CD4-positive, alpha-beta T cell (primary cell): Measurements from ENCODE around the gene SNCG. TPM values are rescaled to one million over a fixed set of nuclear protein-coding genes. Genes with fewer than 3 reads are reported as not detected.

ENCODE experiments used
- ATAC-seq: fragments of 200-7000 bp; cut with Tn5 transposase; one replicate; pipeline ENCODE4 v1.10.0; 2022; ENCODE audit warnings: mild to moderate bottlenecking; ENCODE audit not compliant: poor library complexity
- CTCF ChIA-PET: fragments of 350-600 bp; sonication (Branson Sonifier 250); formaldehyde crosslinking; loops from one replicate; lab custom pipeline; 2021; ENCODE audit warnings: antibody characterized with exemption, inconsistent platforms; lab: Charles Lee
- POLR2A ChIA-PET: fragments of 350-600 bp; sonication (Branson Sonifier 250); formaldehyde crosslinking; loops from one replicate; lab custom pipeline; 2021; ENCODE audit warnings: antibody characterized with exemption, inconsistent platforms; lab: Charles Lee
- DNase-seq, 14 experiments: peaks; one replicate each; pipeline ENCODE4 v3.0.0-alpha.2; 2013 to 2020; ENCODE audit warnings: mixed read lengths in 2 of 14
- H3K27ac ChIP-seq, 2 donors: one replicate each; pipeline versions ENCODE4 v1.5.1 to v1.7.0; 2013; ENCODE audit warnings: low read length in 2 of 2, low read depth in 1 of 2, mild to moderate bottlenecking in 1 of 2
- H3K27me3 ChIP-seq, 2 experiments: 1 replicate in 1 of 2; 2 replicates in 1 of 2; pipeline versions ENCODE4 v1.6.1 to v1.7.0; 2013; ENCODE audit warnings: low read length in 2 of 2, control low read depth in 1 of 2, mild to moderate bottlenecking in 1 of 2, moderate library complexity in 1 of 2; ENCODE audit not compliant: insufficient read depth in 2 of 2, control insufficient read depth in 1 of 2
- H3K36me3 ChIP-seq: one replicate; pipeline ENCODE4 v1.6.1; 2013; ENCODE audit warnings: low read length, control low read depth; ENCODE audit not compliant: insufficient read depth
- H3K4me1 ChIP-seq: one replicate; pipeline ENCODE4 v1.6.1; 2013; ENCODE audit warnings: low read length, control low read depth; ENCODE audit not compliant: insufficient read depth
- H3K4me3 ChIP-seq: one replicate; pipeline ENCODE4 v1.5.1; 2013; ENCODE audit warnings: mild to moderate bottlenecking, low read length, moderate library complexity
- H3K9me3 ChIP-seq, 2 experiments: 1 replicate in 1 of 2; 2 replicates in 1 of 2; pipeline versions ENCODE4 v1.6.1 to v1.7.0; 2013; ENCODE audit warnings: low read length in 2 of 2, mild to moderate bottlenecking in 2 of 2, control low read depth in 1 of 2, moderate library complexity in 1 of 2; ENCODE audit not compliant: control insufficient read depth in 1 of 2, insufficient read depth in 1 of 2
- H3K27ac Mint-ChIP-seq: one replicate; pipeline ENCODE4 v1.8.0; 2020; ENCODE audit warnings: mixed read lengths
- H3K27me3 Mint-ChIP-seq: one replicate; pipeline ENCODE4 v1.8.0; 2021; ENCODE audit warnings: mixed read lengths
- H3K36me3 Mint-ChIP-seq: one replicate; pipeline ENCODE4 v1.8.0; 2021; ENCODE audit warnings: low read depth, mixed read lengths
- H3K4me1 Mint-ChIP-seq: one replicate; pipeline ENCODE4 v1.8.0; 2021; ENCODE audit warnings: low read depth, mixed read lengths
- H3K4me3 Mint-ChIP-seq: one replicate; pipeline ENCODE4 v1.8.0; 2020; ENCODE audit warnings: mild to moderate bottlenecking, mixed read lengths
- H3K9me3 Mint-ChIP-seq: one replicate; pipeline ENCODE4 v1.8.0; 2020; ENCODE audit warnings: mixed read lengths
- CTCF ChIP-seq: fragments of 200-600 bp; IDR thresholded peaks from one replicate; pipeline ENCODE4 v1.8.0; 2022; ENCODE audit warnings: antibody characterized with exemption, mild to moderate bottlenecking
- intact Hi-C, 2 experiments: fragments of 100-400 bp; cut with DNase I in 1 of 2; cut with micrococcal nuclease in 1 of 2; formaldehyde crosslinking; loops; one replicate each; pipeline versions ENCODE4 v1.15.1 to v1.9.0; 2023 to 2025; cut with DNase I, micrococcal nuclease
- total RNA-seq, 174 experiments: library from RNA in 2 of 174; stranded (reverse) in 2 of 174; gene quantifications; one replicate each; pipeline ENCODE4 v1.2.3 and lab custom pipeline; 2021 to 2026

Gene SNCG
- total RNA-seq, 2 experiments from 2014 or later, result not detected

GRCh38 chr10:86970162-86970981 is 12.0 kb downstream of the SNCG start:
- ChIA-PET POLR2A (interaction anchor here (0.5 to 3.1 kb wide), 5 partner anchors 20 to 493 kb away, joined by 3 to 32 read pairs (median 3); partner anchors contain the start of genes GLUD1 and SHLD2), CTCF (interaction anchor here (0.8 to 2.6 kb wide), 2 partner anchors 10 to 31 kb away, joined by 5 to 8 read pairs; no protein-coding TSS in a partner anchor)
- H3K9me3 ChIP-seq, result no peaks in the 10 kb centered on the region
- H3K27ac ChIP-seq, result peak overlapping the region; percentile 81 to 93
- H3K4me1 Mint-ChIP-seq, result peaks cover 42% of the 10 kb centered on the region
- no peaks in the 10 kb centered on the region for H3K36me3 ChIP-seq
- ATAC-seq (no peak), DNase-seq (peak in 1 of 14 experiments; percentile 46)
- no peaks in the 10 kb centered on the region for H3K9me3 Mint-ChIP-seq
- peaks cover 66% of the 10 kb centered on the region for H3K4me1 ChIP-seq
- TF ChIP-seq CTCF, result no peak
- peak overlapping the region; percentile 86 for H3K4me3 ChIP-seq
- peak overlapping the region; percentile 93 for H3K27ac Mint-ChIP-seq
- peak overlapping the region; percentile 79 for H3K4me3 Mint-ChIP-seq
- H3K27me3 ChIP-seq, result no peaks in the 10 kb centered on the region
- H3K27me3 Mint-ChIP-seq, result no peaks in the 10 kb centered on the region
- intact Hi-C loops, result loop anchor here in 1 of 2 experiments (5.0 to 10.0 kb wide), 3 partner anchors 213 to 436 kb away; partner anchors contain the start of gene BMPR1A
- H3K36me3 Mint-ChIP-seq, result no peaks in the 10 kb centered on the region

- intact Hi-C loops, result loop anchor here (1.0 to 10.0 kb wide), 5 partner anchors 113 to 436 kb away; partner anchors contain the start of genes BMPR1A (in 1 of the 2) and SHLD2 (in 1 of the 2)
- Histone ChIP-seq H3K27ac (peak overlapping the region; percentile 81 to 93), H3K9me3 (no peaks in the 10 kb centered on the region), H3K36me3 (no peaks in the 10 kb centered on the region), H3K27me3 (no peaks in the 10 kb centered on the region), H3K4me1 (peaks cover 62% of the 10 kb centered on the region), H3K4me3 (peak overlapping the region; percentile 86)
- Mint-ChIP-seq H3K36me3 (no peaks in the 10 kb centered on the region), H3K27me3 (no peaks in the 10 kb centered on the region), H3K4me1 (peaks cover 37% of the 10 kb centered on the region), H3K9me3 (no peaks in the 10 kb centered on the region), H3K4me3 (peak overlapping the region; percentile 79), H3K27ac (peak overlapping the region; percentile 93)
- ChIA-PET CTCF (interaction anchor here (0.8 to 2.6 kb wide), 2 partner anchors 11 to 31 kb away, joined by 5 to 8 read pairs; no protein-coding TSS in a partner anchor), POLR2A (interaction anchor here (0.5 to 3.1 kb wide), 4 partner anchors 21 to 259 kb away, joined by 3 to 32 read pairs (median 5); partner anchors contain the start of genes GLUD1 and SHLD2)
- no peak for DNase-seq
- ATAC-seq, result no peak
- TF ChIP-seq CTCF, result no peak
These were observed 12.5 kb downstream of the SNCG start for GRCh38 chr10:86970982-86971231.

GRCh38 chr10:86971232-86971991 is 13.0 kb downstream of the SNCG start:
- Mint-ChIP-seq H3K36me3 (no peaks in the 10 kb centered on the region), H3K4me3 (peak overlapping the region; percentile 79), H3K4me1 (peaks cover 32% of the 10 kb centered on the region), H3K9me3 (no peaks in the 10 kb centered on the region), H3K27ac (peak overlapping the region; percentile 93), H3K27me3 (no peaks in the 10 kb centered on the region)
- DNase-seq, result peak; percentile 84 to 96 (median 90)
- no peak for TF ChIP-seq CTCF
- H3K9me3 ChIP-seq, result no peaks in the 10 kb centered on the region
- peak overlapping the region; percentile 86 for H3K4me3 ChIP-seq
- ChIA-PET POLR2A (interaction anchor here (0.5 to 3.1 kb wide), 4 partner anchors 21 to 259 kb away, joined by 3 to 32 read pairs (median 5); partner anchors contain the start of genes GLUD1 and SHLD2), CTCF (interaction anchor here (0.8 to 2.6 kb wide), 2 partner anchors 11 to 32 kb away, joined by 5 to 8 read pairs; no protein-coding TSS in a partner anchor)
- H3K27ac ChIP-seq, result peak overlapping the region; percentile 81 to 93
- H3K36me3 ChIP-seq, result no peaks in the 10 kb centered on the region
- intact Hi-C loops, result loop anchor here (1.0 to 10.0 kb wide), 5 partner anchors 113 to 437 kb away; partner anchors contain the start of genes BMPR1A (in 1 of the 2) and SHLD2 (in 1 of the 2)
- H3K27me3 ChIP-seq, result no peaks in the 10 kb centered on the region
- H3K4me1 ChIP-seq, result peaks cover 57% of the 10 kb centered on the region
- peak; percentile 85 for ATAC-seq
